HepG2 (cell line): ENCODE measurements around the gene MBD4. TPM values are rescaled to one million over a fixed set of nuclear protein-coding genes. Genes with fewer than 3 reads are reported as not detected.
"Not testable (repeated sequence)": the region's sequence is repeated elsewhere in the genome, so short reads cannot be mapped to it uniquely, and the experiment has no call there.

ENCODE experiments used
- ATAC-seq: fragments of 200-7000 bp; cut with Tn5 transposase; 3 replicates; pipeline ENCODE4 v1.9.1; 2020; ENCODE audit warnings: mild to moderate bottlenecking, moderate library complexity
- BruUV-seq: library from RNA; stranded (reverse); fragments of 400-500 nt; replicated peaks from 2 replicates; lab custom pipeline; 2021; lab: Mats Ljungman, UMichigan
- CTCF ChIA-PET: fragments of 300-600 bp; formaldehyde crosslinking; extraction: SDS; loops from one replicate; lab custom pipeline; 2021; ENCODE audit warnings: low total read pairs, inconsistent platforms, low intra/inter-chr PET ratio; lab: Yijun Ruan, JAX
- POLR2A ChIA-PET: fragments of 350-600 bp; sonication (Branson Sonifier 250); formaldehyde crosslinking; loops from one replicate; lab custom pipeline; 2020; ENCODE audit warnings: antibody characterized with exemption, inconsistent platforms; lab: Yijun Ruan, JAX
- DNase-seq: peaks from one replicate; pipeline ENCODE4 v3.0.0-alpha.2; 2015; ENCODE audit warnings: low spot score
- FAIRE-seq: peaks from 3 replicates; lab custom pipeline; 2011; peaks lifted over from hg19 to GRCh38; lab: Jason Lieb, UNC
- H2AFZ ChIP-seq: one replicate; pipeline ENCODE4 v1.6.1; 2011; ENCODE audit warnings: low read length, inconsistent platforms
- H3K27ac ChIP-seq: fragments of 300-600 bp; 3 replicates; pipeline ENCODE4 v1.8.0; 2011; ENCODE audit warnings: mixed run types, mild to moderate bottlenecking, mixed read lengths, low read length, inconsistent platforms; ENCODE audit not compliant: insufficient read depth; ENCODE audit errors: extremely low read length
- H3K27me3 ChIP-seq, 2 experiments: fragments of 200-600 bp in 1 of 2; 2 replicates in 1 of 2; 3 replicates in 1 of 2; pipeline versions ENCODE4 v1.6.0 to v1.8.0; 2011; ENCODE audit warnings: low read length in 2 of 2, mild to moderate bottlenecking in 2 of 2, moderate library complexity in 2 of 2, inconsistent platforms in 1 of 2; ENCODE audit not compliant: insufficient read depth in 2 of 2, control insufficient read depth in 1 of 2
- H3K36me3 ChIP-seq, 2 experiments: fragments of 200-600 bp in 1 of 2; replicated peaks in 1 of 2; 2 replicates in 1 of 2; 3 replicates in 1 of 2; pipeline versions ENCODE4 v1.5.1 to v1.8.0; 2011; ENCODE audit warnings: low read length in 2 of 2, inconsistent platforms in 1 of 2; ENCODE audit not compliant: insufficient read depth in 2 of 2, control insufficient read depth in 1 of 2
- H3K4me1 ChIP-seq: 2 replicates; pipeline ENCODE4 v1.5.1; 2012; ENCODE audit warnings: low read length, inconsistent platforms; ENCODE audit not compliant: insufficient read depth
- H3K4me2 ChIP-seq: 2 replicates; pipeline ENCODE4 v1.6.0; 2011; ENCODE audit warnings: low read depth, low read length, inconsistent platforms
- H3K4me3 ChIP-seq, 3 experiments: fragments of 200-600 bp in 1 of 3; sonication (generic), shearing (Covaris generic) in 1 of 3; replicated peaks in 1 of 3; 2 replicates each; pipeline ENCODE4 v1.5.1; 2011 to 2016; ENCODE audit warnings: low read length in 3 of 3, inconsistent platforms in 2 of 3, low read depth in 2 of 3, mild to moderate bottlenecking in 2 of 3, control low read depth in 1 of 3, mixed read lengths in 1 of 3; ENCODE audit not compliant: insufficient read depth in 1 of 3
- H3K79me2 ChIP-seq: one replicate; pipeline ENCODE4 v1.6.1; 2011; ENCODE audit warnings: low read length, inconsistent platforms; ENCODE audit not compliant: insufficient read depth
- H3K9ac ChIP-seq: 2 replicates; pipeline ENCODE4 v1.6.0; 2011; ENCODE audit warnings: mild to moderate bottlenecking, low read depth, low read length, inconsistent platforms; ENCODE audit not compliant: insufficient read depth
- H3K9me3 ChIP-seq: 2 replicates; pipeline ENCODE4 v1.5.1; 2012; ENCODE audit warnings: mild to moderate bottlenecking, low read length
- H4K20me1 ChIP-seq: 2 replicates; pipeline ENCODE4 v1.6.0; 2011; ENCODE audit warnings: inconsistent platforms, mild to moderate bottlenecking, low read length, moderate library complexity; ENCODE audit not compliant: insufficient read depth
- BCL6 ChIP-seq: IDR thresholded peaks from 2 replicates; pipeline ENCODE4 v1.6.1; 2016; ENCODE audit warnings: missing genetic modification reagents, missing compliant biosample characterization
- GATA4 ChIP-seq: sonication (generic); IDR thresholded peaks from 2 replicates; pipeline ENCODE4 v1.6.1; 2016; ENCODE audit warnings: antibody characterized with exemption, low read depth, borderline replicate concordance
- KDM1A ChIP-seq: IDR thresholded peaks from 2 replicates; pipeline ENCODE4 v1.6.1; 2016; ENCODE audit warnings: missing compliant biosample characterization
- RFXAP ChIP-seq: sonication (generic); formaldehyde crosslinking; IDR thresholded peaks from 2 replicates; pipeline ENCODE4 v1.4.0; 2020; ENCODE audit warnings: missing genetic modification reagents, borderline replicate concordance
- WGBS: methylation state at CpG from one replicate; pipeline ENCODE4 v1.1.6; 2017; ENCODE audit warnings: low lambda C conversion rate; 5-methylcytosine and 5-hydroxymethylcytosine counted together
- in situ Hi-C: cut with HindIII; loops from 2 replicates; pipeline ENCODE4 v1.10.0; 2017; ENCODE audit warnings: low pct_unique_long_range_greater_than_20kb; ENCODE audit not compliant: extremely low pct_ligation_motif_present
- intact Hi-C: fragments of 100-400 bp; cut with micrococcal nuclease; formaldehyde crosslinking; loops from one replicate; pipeline ENCODE4 v1.10.0; 2022; ENCODE audit not compliant: unreplicated experiment
- polyA plus RNA-seq, 8 experiments: library from polyadenylated mRNA; depleted of rRNA in 3 of 8; stranded (reverse) in 7 of 8; unstranded in 1 of 8; fragments of >200 nt; fragmentation: Illumina TruSeq in 4 of 8; extraction: Trizol in 4 of 8; gene quantifications; 2 replicates each; pipeline versions ENCODE4 v1.2.1 to v1.2.3, GENCODE V29; 2011 to 2016; ENCODE audit warnings: low read depth in 4 of 8, missing spikeins in 1 of 8, mixed read lengths in 1 of 8; ENCODE audit not compliant: insufficient read depth in 1 of 8
- total RNA-seq, 5 experiments: library from RNA; depleted of rRNA; stranded (reverse); fragments of >200 nt; fragmentation: Illumina TruSeq; extraction: Trizol; gene quantifications; 2 replicates each; pipeline ENCODE4 v1.2.3, GENCODE V29; 2016; ENCODE audit warnings: low read depth in 1 of 5

The MBD4 gene
- total and polyA plus RNA-seq, 2 of the 13 experiments (the other 11 are each of a cell fraction or from before 2014, with no cell fraction given) = 14.9 to 25.3 TPM

DNA sequence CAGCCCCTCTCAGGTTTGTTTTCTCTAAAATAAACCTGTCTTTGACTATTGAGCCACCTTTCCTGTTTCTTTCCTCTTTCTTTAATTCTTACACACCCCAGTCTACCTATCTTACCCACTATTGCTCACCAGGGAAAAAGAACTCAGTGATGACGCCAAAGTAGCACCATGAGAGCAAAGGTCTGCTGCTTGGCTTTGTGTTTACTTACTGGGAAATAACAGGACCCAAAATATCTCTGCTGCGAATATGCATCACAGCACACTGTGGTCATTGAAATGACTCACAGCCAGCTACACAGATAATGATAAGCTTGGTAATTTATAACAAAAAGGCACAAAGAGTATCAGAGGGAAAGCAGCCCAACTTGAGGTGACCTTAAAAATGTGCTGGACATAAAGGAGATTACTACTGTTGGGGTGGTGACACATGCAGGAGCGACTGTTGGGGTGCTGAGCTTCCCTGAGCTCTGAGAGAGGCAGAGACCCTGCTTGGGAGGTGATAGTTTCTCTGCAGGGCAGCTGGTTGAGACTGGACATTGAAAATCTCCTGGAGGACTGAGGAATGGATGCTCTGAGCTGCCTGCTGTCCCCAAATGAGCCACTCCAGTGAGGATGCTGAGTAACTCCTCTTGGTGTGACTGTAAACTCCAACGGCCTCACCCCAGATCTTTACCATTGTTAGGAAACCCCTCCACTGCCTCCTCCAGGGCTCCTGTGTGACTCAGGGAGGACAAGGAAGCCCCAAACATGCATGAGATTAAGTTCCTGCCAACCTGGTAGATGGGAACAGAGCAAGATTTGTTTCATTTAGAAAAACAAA is 25.9 kb downstream of the MBD4 start (continued):
- TF ChIP-seq KDM1A (CRISPR knock-in tag) (0 out of 2 replicates have a peak, but pooled peaks have one; percentile 9), RFXAP (CRISPR knock-in tag) (no peak), BCL6 (peak; percentile 47), GATA4 (no peak)

DNA sequence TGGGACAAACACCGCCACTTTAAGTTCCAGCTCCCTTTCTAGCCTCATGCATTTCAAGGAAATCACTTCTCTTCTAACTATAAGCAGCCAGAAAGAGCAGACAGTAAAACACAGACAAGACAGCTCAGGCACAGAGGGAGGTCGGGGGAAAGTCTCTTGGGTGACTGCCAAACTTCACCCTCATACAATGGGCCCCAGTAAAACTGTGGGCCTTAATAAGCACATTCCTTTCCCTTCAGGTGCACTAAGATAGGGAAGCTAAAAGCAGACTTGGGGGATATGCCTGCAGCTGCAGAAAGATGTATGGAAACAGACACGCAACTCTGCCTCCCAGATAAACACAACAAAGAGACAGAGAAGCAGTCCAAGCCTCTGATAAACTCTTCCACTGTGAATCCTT is 26.5 kb downstream of the MBD4 start:
- Histone ChIP-seq H3K4me1 (peaks cover 67% of the 10 kb centered on the region), H3K4me2 (peak overlapping the region; percentile 72), H3K4me3 (peak overlapping the region in 1 of 3 experiments; percentile 49; a peak in 1 of 6 replicates), H3K27ac (peak overlapping the region; percentile 72), H3K9ac (peak overlapping the region; percentile 47; the same call in 1 of the 2 replicates)
- ATAC-seq, in situ Hi-C loops, H3K27me3 ChIP-seq, H3K79me2 ChIP-seq, DNase-seq, H4K20me1 ChIP-seq, FAIRE-seq, H2AFZ ChIP-seq, H3K36me3 ChIP-seq, H3K9me3 ChIP-seq, CTCF ChIA-PET: not testable (repeated sequence)
- WGBS = 33% methylated on average over 3 of the region's 3 CpGs
- TSS peak; percentile 67 for BruUV-seq
- intact Hi-C loops = loop anchor here (1.0 kb wide), 1 partner anchor 14 kb away; no protein-coding TSS in a partner anchor
- POLR2A ChIA-PET = interaction anchor here (0.6 to 2.7 kb wide), 9 partner anchors 9 to 97 kb away, joined by 3 to 15 read pairs (median 5); partner anchors contain the start of genes EFCAB12, IFT122 and MBD4
